Mesendoderm (in vitro differentiated cells): ENCODE results near the gene FRAT1.

Experiments used
- DNase-seq: peaks from one replicate; pipeline ENCODE4 v3.0.0; 2013
- H2AK5ac ChIP-seq: 2 replicates; pipeline ENCODE4 v1.6.1; 2013; ENCODE audit warnings: low read length, inconsistent platforms
- H2BK120ac ChIP-seq: 2 replicates; pipeline ENCODE4 v1.6.1; 2013; ENCODE audit warnings: low read depth, mild to moderate bottlenecking, low read length, moderate library complexity, mixed read lengths
- H2BK15ac ChIP-seq: replicated peaks from 2 replicates; pipeline ENCODE4 v1.6.1; 2013; ENCODE audit warnings: low read depth, mild to moderate bottlenecking, moderate library complexity
- H2BK5ac ChIP-seq: 2 replicates; pipeline ENCODE4 v1.6.1; 2013; ENCODE audit warnings: low read length, inconsistent platforms
- H3K18ac ChIP-seq: 2 replicates; pipeline ENCODE4 v1.6.1; 2013; ENCODE audit warnings: mild to moderate bottlenecking, low read length, mixed read lengths
- H3K23ac ChIP-seq: one replicate; pipeline ENCODE4 v1.6.1; 2013; ENCODE audit warnings: low read length
- H3K27ac ChIP-seq: 2 replicates; pipeline ENCODE4 v1.5.1; 2013; ENCODE audit warnings: low read depth, mild to moderate bottlenecking, inconsistent platforms, low read length, moderate library complexity
- H3K27me3 ChIP-seq: 2 replicates; pipeline ENCODE4 v1.6.1; 2013; ENCODE audit warnings: low read length, control low read depth, mild to moderate bottlenecking, inconsistent platforms; ENCODE audit not compliant: insufficient read depth, poor library complexity
- H3K36me3 ChIP-seq: 2 replicates; pipeline ENCODE4 v1.6.1; 2013; ENCODE audit warnings: low read length, inconsistent platforms; ENCODE audit not compliant: control insufficient read depth, insufficient read depth
- H3K4ac ChIP-seq: one replicate; pipeline ENCODE4 v1.6.1; 2013; ENCODE audit warnings: low read depth, mild to moderate bottlenecking, low read length, moderate library complexity
- H3K4me1 ChIP-seq: 2 replicates; pipeline ENCODE4 v1.6.1; 2013; ENCODE audit warnings: low read depth, low read length, inconsistent platforms; ENCODE audit not compliant: control insufficient read depth
- H3K4me2 ChIP-seq: 2 replicates; pipeline ENCODE4 v1.6.1; 2013; ENCODE audit warnings: low read length
- H3K4me3 ChIP-seq: 2 replicates; pipeline ENCODE4 v1.5.1; 2013; ENCODE audit warnings: mild to moderate bottlenecking, low read length
- H3K56ac ChIP-seq: one replicate; pipeline ENCODE4 v1.6.1; 2013; ENCODE audit warnings: low read length
- H3K79me1 ChIP-seq: 2 replicates; pipeline ENCODE4 v1.6.1; 2013; ENCODE audit warnings: low read length, inconsistent platforms
- H3K79me2 ChIP-seq: 2 replicates; pipeline ENCODE4 v1.6.1; 2013; ENCODE audit warnings: mild to moderate bottlenecking, low read length; ENCODE audit not compliant: control insufficient read depth, insufficient read depth
- H3K9ac ChIP-seq: 2 replicates; pipeline ENCODE4 v1.6.1; 2013; ENCODE audit warnings: low read length, inconsistent platforms
- H4K5ac ChIP-seq: one replicate; pipeline ENCODE4 v1.6.1; 2013; ENCODE audit warnings: low read length
- H4K8ac ChIP-seq: one replicate; pipeline ENCODE4 v1.6.1; 2013; ENCODE audit warnings: low read depth, mild to moderate bottlenecking, control low read depth, low read length, moderate library complexity
- WGBS: extraction: QIAGEN DNeasy Blood & Tissue Kit; methylation state at CpG from one replicate; pipeline ENCODE4 v1.1.7; 2013; ENCODE audit warnings: low lambda C conversion rate, missing lambda C conversion rate; ENCODE audit not compliant: insufficient coverage; ENCODE audit errors: extremely low coverage; 5-methylcytosine and 5-hydroxymethylcytosine counted together

The FRAT1 gene

DNA sequence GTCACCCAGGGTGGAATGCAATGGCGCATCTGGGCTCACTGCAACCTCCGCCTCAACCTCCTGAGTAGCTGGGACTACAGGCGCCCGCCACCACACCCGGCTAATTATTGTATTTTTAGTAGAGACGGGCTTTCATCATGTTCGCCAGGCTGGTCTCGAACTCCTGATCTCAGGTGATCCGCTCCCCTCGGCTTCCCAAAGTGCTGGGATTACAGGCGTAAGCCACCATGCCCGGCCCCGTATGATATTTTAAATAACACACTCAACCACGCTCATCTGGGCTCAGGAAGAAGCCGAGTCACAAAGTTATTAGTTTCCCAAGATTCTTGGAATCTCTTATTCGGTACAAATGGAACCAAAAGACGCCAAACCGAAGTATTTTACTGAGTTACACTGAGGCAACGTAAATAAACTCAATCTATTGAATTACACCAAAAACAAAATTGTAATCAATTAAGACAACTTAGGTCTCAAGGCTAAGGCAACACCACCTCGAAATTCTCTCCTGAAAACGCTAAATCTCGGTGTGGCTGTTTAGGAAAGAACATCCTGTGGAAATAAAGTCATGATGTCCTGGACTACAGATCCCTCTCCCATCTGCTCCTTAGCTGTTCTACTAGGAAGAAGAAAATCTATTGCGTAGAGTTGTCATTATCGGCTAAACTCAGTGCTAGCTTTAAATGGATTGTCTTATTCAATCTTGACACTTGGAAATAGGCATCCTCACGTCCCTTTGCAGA, 27.5 kb upstream of the FRAT1 start:
- Histone ChIP-seq H3K4me1 (no peaks in the 10 kb centered on the region), H2BK5ac (peak overlapping the region; percentile 80), H3K18ac (peak overlapping the region; percentile 75), H3K56ac (peak overlapping the region; percentile 98), H3K27ac (peak overlapping the region; percentile 99), H3K4me3 (peak overlapping the region; percentile 94), H3K4ac (no peak overlapping the region), H3K27me3 (no peaks in the 10 kb centered on the region), H3K79me1 (no peaks in the 10 kb centered on the region), H4K5ac (no peak overlapping the region), H3K36me3 (no peaks in the 10 kb centered on the region), H3K9ac (peak overlapping the region; percentile 95), H4K8ac (no peak overlapping the region), H3K23ac (no peak overlapping the region), H2BK15ac (no peak overlapping the region), H2BK120ac (no peak overlapping the region), H2AK5ac (no peak overlapping the region), H3K4me2 (peak overlapping the region; percentile 82), H3K79me2 (no peaks in the 10 kb centered on the region)
- DNase-seq = no peak
- no CpG with 5 or more reads among the region's 25 CpGs for WGBS

DNA sequence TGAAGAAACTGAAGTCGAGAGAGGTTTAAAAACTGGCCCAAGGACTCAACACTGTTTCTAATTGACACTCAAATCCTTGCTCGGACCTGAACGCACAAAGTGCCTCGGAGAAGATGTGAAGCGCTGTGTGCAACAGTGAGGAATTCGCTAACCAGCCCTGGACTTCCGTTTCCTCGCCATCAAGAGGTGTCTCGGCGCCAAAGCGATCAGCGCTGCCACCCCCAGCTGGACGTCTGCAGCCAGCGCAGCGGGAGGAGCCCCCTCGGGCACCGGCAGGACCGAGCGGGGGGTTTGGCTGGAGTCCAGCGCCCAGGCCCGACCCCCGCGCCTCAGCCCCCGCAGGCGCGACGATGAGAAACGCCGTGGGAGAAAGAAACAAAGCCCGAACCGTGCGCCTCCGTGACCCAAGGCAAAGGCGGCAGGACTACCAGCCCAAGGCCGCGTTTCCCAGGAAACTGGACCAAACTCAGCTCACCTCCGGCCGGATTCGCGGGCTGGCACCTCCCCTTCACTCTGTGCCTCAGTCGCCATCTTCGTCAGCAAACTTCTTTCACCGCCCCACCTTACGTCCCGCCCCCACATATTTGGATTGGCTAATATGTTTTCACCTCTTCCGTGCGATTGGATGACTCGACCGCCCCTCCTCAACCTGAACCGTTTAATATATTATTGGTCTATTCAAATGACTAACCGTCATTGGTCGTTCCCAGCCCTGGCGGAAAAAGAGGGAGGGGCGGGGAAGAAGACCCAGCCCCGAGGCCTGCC, 26.8 kb upstream of the FRAT1 start, which contains the start of gene ARHGAP19:
TSS of gene ARHGAP19 (minus strand) at position 541 of the 765 bp plus-strand sequence. CDS start at position 531, 10 bp downstream.
- H3K79me2 ChIP-seq = no peaks in the 10 kb centered on the region
- peak within 1 kb of the TSS; percentile 15 for H2BK15ac ChIP-seq
- H3K9ac ChIP-seq = peak within 1 kb of the TSS; percentile 95
- no peaks in the 10 kb centered on the region for H3K79me1 ChIP-seq
- H3K27ac ChIP-seq = peak within 1 kb of the TSS; percentile 99
- H3K4me3 ChIP-seq = peak within 1 kb of the TSS; percentile 94
- no peak within 1 kb of the TSS for H4K8ac ChIP-seq
- H3K36me3 ChIP-seq = no peaks in the 10 kb centered on the region
- no peak within 1 kb of the TSS for H2BK120ac ChIP-seq
- peak within 1 kb of the TSS; percentile 75 for H3K18ac ChIP-seq
- peak; percentile 100 for DNase-seq
- H3K23ac ChIP-seq = no peak within 1 kb of the TSS
- peak within 1 kb of the TSS; percentile 83 for H3K4ac ChIP-seq
- H3K27me3 ChIP-seq = no peaks in the 10 kb centered on the region
- no CpG with 5 or more reads among the region's 55 CpGs for WGBS
- H3K4me1 ChIP-seq = no peaks in the 10 kb centered on the region
- peak within 1 kb of the TSS; percentile 98 for H3K56ac ChIP-seq
- H4K5ac ChIP-seq = no peak within 1 kb of the TSS
- no peak within 1 kb of the TSS for H2AK5ac ChIP-seq
- H2BK5ac ChIP-seq = peak within 1 kb of the TSS; percentile 80
- H3K4me2 ChIP-seq = peak within 1 kb of the TSS; percentile 82

DNA sequence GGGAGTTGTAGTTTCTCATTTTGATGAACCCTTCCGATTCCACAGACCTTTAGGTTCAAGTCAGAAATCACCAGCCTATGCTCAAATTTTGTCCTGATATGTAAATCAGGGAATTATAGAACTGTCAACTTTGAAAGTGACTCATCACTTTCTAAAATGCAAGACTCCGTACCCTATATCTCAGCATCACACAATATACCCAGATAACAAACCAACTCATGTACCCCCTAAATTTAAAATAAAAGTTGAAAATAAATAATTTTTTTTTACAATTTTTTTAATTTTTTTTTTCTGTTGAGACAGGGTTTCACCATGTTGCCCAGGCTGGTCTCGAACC, 26.2 kb upstream of the FRAT1 start:
- no peak overlapping the region for H4K8ac ChIP-seq
- no peak overlapping the region for H3K4ac ChIP-seq
- H3K36me3 ChIP-seq = no peaks in the 10 kb centered on the region
- no peak overlapping the region for H3K18ac ChIP-seq
- no peak for DNase-seq
- WGBS = no CpG with 5 or more reads among the region's 3 CpGs
- H3K4me2 ChIP-seq = no peak overlapping the region
- H4K5ac ChIP-seq = no peak overlapping the region
- no peaks in the 10 kb centered on the region for H3K4me1 ChIP-seq
- H3K9ac ChIP-seq = no peak overlapping the region
- no peak overlapping the region for H2BK120ac ChIP-seq
- H3K4me3 ChIP-seq = no peak overlapping the region
- H3K27ac ChIP-seq = no peak overlapping the region
- no peak overlapping the region for H2BK15ac ChIP-seq
- no peak overlapping the region for H2AK5ac ChIP-seq
- H3K23ac ChIP-seq = no peak overlapping the region
- no peak overlapping the region for H3K56ac ChIP-seq
- no peaks in the 10 kb centered on the region for H3K27me3 ChIP-seq
- no peaks in the 10 kb centered on the region for H3K79me2 ChIP-seq
- no peak overlapping the region for H2BK5ac ChIP-seq
- H3K79me1 ChIP-seq = no peaks in the 10 kb centered on the region

DNA sequence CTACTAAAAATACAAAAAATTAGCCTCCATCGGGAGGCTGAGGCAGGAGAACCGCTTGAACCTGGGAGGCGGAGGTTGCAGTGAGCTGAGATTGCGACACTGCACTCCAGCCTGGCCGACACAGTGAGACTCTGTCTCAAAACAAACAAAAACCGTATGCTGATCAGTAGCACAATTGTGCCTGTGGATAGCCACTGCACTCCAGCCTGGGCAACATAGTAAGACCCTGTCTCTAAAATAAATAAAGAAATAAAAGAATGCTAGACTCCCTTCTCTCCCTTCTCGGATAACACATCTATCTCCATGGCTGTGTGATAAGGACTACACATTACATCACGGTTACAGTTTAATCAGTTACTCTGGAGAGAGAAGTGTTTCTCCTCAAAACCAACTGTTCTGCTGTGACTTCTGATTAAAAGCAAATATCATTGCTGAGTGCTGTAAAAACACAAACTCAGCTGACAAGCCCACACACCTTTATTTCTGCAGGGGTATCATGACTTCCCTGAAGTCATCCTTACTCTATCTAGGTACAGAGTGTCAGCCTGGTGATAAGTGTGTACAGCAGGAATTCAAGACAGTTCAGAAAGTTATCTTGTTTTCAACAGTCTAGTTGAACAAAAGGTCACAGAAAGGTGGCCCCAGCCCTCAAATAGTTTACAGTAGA, 21.4 kb upstream of the FRAT1 start:
- no peaks in the 10 kb centered on the region for H3K27me3 ChIP-seq
- H3K27ac ChIP-seq = no peak overlapping the region
- H2BK15ac ChIP-seq = no peak overlapping the region
- H3K79me1 ChIP-seq = no peaks in the 10 kb centered on the region
- no peaks in the 10 kb centered on the region for H3K4me1 ChIP-seq
- no peak overlapping the region for H3K4me3 ChIP-seq
- H3K18ac ChIP-seq = no peak overlapping the region
- no peak overlapping the region for H3K4ac ChIP-seq
- no peak overlapping the region for H3K56ac ChIP-seq
- no peak overlapping the region for H3K9ac ChIP-seq
- no peak overlapping the region for H2BK120ac ChIP-seq
- H4K5ac ChIP-seq = no peak overlapping the region
- H4K8ac ChIP-seq = no peak overlapping the region
- no peak overlapping the region for H3K4me2 ChIP-seq
- WGBS = no CpG with 5 or more reads among the region's 8 CpGs
- no peak overlapping the region for H2BK5ac ChIP-seq
- H3K79me2 ChIP-seq = no peaks in the 10 kb centered on the region
- DNase-seq = no peak
- H3K23ac ChIP-seq = no peak overlapping the region
- no peak overlapping the region for H2AK5ac ChIP-seq
- H3K36me3 ChIP-seq = no peaks in the 10 kb centered on the region

DNA sequence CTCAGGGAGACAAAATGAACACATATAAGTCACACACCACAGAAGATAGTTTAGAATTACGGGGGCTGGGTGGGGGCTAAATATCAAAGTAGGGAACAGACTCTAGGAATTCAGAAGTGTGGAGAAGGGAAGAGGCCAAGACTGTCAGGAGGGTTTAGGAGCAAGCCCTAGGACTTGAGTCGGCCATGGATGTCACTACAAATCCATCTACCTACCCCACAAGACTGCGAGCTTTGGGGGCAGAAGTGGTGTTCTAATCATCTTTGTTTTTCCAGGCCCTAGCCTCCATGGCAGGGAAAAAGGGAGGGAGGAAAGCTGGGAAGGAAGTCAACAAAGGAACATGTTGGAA, 20.9 kb upstream of the FRAT1 start:
- no CpG with 5 or more reads among the region's 3 CpGs for WGBS
- H3K27me3 ChIP-seq = no peaks in the 10 kb centered on the region
- H2BK120ac ChIP-seq = no peak overlapping the region
- H3K56ac ChIP-seq = no peak overlapping the region
- H2BK15ac ChIP-seq = no peak overlapping the region
- H3K79me1 ChIP-seq = no peaks in the 10 kb centered on the region
- H3K4me2 ChIP-seq = no peak overlapping the region
- no peaks in the 10 kb centered on the region for H3K36me3 ChIP-seq
- no peaks in the 10 kb centered on the region for H3K79me2 ChIP-seq
- H3K27ac ChIP-seq = no peak overlapping the region
- no peak overlapping the region for H3K4ac ChIP-seq
- no peak overlapping the region for H3K9ac ChIP-seq
- DNase-seq = no peak
- no peak overlapping the region for H3K4me3 ChIP-seq
- no peaks in the 10 kb centered on the region for H3K4me1 ChIP-seq
- H3K23ac ChIP-seq = no peak overlapping the region
- no peak overlapping the region for H2AK5ac ChIP-seq
- no peak overlapping the region for H3K18ac ChIP-seq
- no peak overlapping the region for H2BK5ac ChIP-seq
- no peak overlapping the region for H4K8ac ChIP-seq
- H4K5ac ChIP-seq = no peak overlapping the region
